ENCODE measurements around the gene SLC35F6.

Gene SLC35F6

DNA sequence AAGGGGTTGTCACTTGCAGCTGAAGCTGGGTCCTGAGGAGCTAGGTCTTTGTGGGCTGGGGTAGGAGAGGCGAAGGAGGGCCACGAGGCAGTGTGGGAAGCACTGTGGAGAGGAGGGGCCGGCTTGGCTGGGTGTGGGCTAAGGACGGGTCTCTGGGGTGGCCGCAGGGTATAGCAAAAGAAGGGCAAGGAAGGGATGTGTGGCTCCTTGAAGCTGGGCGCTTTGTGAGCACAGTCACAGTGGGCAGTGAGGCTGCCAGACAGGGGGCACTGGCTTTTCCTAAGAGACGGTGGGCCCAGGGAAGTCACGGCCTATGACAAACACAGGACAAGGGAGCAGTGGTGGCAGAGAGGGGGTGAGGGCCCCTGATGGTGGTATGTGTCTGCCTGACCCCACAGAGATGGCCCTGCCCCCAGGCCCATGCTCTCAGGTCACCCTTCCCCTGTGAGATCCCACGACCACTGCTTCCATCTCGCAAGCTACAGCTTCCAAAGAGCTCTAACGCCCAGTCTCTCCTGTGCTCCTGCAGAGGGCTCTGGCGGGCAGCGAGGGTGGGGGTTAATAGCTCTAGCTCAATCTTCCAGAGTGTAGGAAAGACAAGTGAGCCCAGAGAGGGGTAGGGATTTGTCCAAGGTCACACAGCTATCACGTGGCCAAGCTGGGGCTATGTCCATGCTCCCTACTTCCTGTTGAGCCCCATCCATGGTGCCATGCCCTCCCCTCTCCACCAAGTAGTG, 39.1 kb upstream of the SLC35F6 start:
- no peak for DNase-seq (ENCODE audit: low read depth)
- no peak overlapping the region for H3K4me3 ChIP-seq (ENCODE audit: low read depth, low read length)
- TF ChIP-seq, protein P1, sequence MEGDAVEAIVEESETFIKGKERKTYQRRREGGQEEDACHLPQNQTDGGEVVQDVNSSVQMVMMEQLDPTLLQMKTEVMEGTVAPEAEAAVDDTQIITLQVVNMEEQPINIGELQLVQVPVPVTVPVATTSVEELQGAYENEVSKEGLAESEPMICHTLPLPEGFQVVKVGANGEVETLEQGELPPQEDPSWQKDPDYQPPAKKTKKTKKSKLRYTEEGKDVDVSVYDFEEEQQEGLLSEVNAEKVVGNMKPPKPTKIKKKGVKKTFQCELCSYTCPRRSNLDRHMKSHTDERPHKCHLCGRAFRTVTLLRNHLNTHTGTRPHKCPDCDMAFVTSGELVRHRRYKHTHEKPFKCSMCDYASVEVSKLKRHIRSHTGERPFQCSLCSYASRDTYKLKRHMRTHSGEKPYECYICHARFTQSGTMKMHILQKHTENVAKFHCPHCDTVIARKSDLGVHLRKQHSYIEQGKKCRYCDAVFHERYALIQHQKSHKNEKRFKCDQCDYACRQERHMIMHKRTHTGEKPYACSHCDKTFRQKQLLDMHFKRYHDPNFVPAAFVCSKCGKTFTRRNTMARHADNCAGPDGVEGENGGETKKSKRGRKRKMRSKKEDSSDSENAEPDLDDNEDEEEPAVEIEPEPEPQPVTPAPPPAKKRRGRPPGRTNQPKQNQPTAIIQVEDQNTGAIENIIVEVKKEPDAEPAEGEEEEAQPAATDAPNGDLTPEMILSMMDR (IDR thresholded peaks at IDR 0.05; ENCODE audit: control insufficient read depth, extremely low read depth, insufficient read depth): no peak

DNA sequence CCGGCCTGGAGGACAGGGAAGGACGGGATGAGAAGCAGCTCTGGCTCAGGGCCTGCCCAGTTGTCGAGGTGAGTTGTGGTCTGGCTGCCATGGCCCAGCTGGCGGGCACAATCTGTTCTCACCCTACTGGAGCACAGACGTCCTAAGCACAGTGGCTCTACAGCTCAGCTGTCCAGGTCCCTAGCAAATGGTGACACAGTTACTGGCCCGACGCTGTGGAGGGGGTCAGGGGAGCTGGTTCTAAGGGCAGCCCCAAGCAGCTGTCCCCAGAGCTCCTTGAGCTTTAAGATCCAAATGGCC, 38.6 kb upstream of the SLC35F6 start:
- TF ChIP-seq, protein P1 (IDR thresholded peaks at IDR 0.05; ENCODE audit: control insufficient read depth, extremely low read depth, insufficient read depth): no peak
- DNase-seq (ENCODE audit: low read depth): no peak
- no peak overlapping the region for H3K4me3 ChIP-seq (ENCODE audit: low read depth, low read length)

DNA sequence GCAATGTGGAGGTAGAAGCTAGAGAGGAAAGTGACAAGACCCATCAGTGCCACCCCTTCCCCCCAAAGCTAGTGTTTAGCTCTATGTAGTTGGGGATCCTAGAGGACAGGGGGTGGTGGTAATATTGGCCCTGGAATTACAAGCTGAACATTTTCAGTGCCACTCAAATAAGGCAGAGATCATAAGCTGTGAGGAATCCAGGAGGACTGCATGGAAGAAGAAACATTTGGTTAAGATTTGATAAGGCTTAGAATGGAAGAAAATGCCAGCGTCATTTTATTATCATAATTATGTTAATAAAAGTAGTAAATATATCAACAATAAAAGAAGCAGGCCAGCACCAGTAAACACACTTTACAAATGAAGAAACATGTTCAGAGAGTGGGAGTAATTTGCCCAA, 37.9 kb upstream of the SLC35F6 start:
- no peak for DNase-seq (ENCODE audit: low read depth)
- TF ChIP-seq, protein P1 (IDR thresholded peaks at IDR 0.05; ENCODE audit: control insufficient read depth, extremely low read depth, insufficient read depth): no peak

DNA sequence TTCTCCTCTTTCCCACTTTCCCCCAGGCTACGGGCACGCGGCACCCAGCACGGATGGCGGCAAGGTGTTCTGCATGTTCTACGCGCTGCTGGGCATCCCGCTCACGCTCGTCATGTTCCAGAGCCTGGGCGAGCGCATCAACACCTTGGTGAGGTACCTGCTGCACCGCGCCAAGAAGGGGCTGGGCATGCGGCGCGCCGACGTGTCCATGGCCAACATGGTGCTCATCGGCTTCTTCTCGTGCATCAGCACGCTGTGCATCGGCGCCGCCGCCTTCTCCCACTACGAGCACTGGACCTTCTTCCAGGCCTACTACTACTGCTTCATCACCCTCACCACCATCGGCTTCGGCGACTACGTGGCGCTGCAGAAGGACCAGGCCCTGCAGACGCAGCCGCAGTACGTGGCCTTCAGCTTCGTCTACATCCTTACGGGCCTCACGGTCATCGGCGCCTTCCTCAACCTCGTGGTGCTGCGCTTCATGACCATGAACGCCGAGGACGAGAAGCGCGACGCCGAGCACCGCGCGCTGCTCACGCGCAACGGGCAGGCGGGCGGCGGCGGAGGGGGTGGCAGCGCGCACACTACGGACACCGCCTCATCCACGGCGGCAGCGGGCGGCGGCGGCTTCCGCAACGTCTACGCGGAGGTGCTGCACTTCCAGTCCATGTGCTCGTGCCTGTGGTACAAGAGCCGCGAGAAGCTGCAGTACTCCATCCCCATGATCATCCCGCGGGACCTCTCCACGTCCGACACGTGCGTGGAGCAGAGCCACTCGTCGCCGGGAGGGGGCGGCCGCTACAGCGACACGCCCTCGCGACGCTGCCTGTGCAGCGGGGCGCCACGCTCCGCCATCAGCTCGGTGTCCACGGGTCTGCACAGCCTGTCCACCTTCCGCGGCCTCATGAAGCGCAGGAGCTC, 36.2 kb upstream of the SLC35F6 start:
- TF ChIP-seq, protein P1 (IDR thresholded peaks at IDR 0.05; ENCODE audit: control insufficient read depth, extremely low read depth, insufficient read depth): no peak
- DNase-seq (ENCODE audit: low read depth): no peak
- no peak overlapping the region for H3K4me3 ChIP-seq (ENCODE audit: low read depth, low read length)

More for the DNA sequence above, 37.9 kb upstream of the SLC35F6 start:
- H3K4me3 ChIP-seq (ENCODE audit: low read depth, low read length): no peak overlapping the region

DNA sequence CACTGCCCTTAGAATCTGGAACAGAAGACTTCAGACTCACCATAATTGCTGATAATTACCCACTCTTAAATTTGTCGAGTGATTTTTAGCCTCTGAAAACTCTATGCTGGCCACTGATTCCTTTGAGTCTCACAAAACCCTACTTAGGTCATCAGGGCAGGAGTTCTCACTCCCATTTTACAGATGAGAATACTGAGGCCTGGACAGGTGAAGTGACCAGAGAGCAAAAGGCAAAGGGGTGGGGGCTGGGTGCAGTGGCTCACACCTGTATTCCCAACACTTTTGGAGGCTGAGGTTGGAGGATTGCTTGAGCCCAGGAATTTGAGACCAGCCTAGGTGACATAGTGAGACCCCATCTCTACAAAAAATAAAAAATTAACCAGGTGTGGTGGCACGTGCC, 34.8 kb upstream of the SLC35F6 start:
- no peak overlapping the region for H3K4me3 ChIP-seq (ENCODE audit: low read depth, low read length)

DNA sequence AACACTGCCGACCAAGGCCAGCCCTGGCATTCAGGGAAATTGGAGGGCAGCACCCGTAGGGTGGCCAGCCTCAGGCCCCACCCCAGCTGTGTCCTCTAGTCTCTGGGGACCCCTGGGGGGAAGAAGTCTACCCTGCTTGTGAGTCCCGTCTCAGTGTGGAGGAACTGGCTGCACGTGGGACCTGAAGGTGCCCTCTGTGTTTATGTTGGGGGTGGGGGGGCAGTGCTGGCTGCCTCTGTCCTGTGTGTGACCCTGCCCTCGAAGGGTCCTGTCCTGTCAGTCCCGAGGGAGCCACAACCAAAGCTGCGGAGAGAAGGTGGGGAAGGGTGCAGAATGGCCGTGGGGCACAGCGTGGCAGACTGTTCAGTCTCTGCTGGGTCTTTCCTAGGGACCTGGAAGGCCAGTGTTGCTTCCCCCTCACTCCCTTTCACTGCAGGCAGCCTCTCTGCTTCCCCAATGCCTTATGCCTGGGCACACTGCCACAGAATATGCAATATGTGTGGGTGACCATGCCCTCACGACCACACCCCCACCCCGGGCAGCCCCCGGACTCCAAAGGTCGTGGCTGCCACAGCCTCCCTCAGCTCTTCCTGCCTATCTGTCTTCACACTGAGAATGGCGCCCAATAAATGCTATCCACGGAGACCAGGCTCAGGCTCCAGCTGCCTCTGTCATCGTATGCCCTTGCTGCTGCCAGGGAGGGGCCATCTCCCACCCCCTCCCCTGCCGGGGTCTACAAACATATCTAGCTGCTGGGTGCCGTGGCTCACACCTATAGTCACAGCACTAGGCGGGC, 33.3 kb upstream of the SLC35F6 start:
- TF ChIP-seq, protein P1 (IDR thresholded peaks at IDR 0.05; ENCODE audit: control insufficient read depth, extremely low read depth, insufficient read depth): no peak
- H3K4me3 ChIP-seq (ENCODE audit: low read depth, low read length): no peak overlapping the region
- DNase-seq (ENCODE audit: low read depth): no peak

More for the DNA sequence above, 34.8 kb upstream of the SLC35F6 start:
- no peak for DNase-seq (ENCODE audit: low read depth)
- TF ChIP-seq, protein P1 (IDR thresholded peaks at IDR 0.05; ENCODE audit: control insufficient read depth, extremely low read depth, insufficient read depth): no peak

All from LNCaP clone FGC (cell line).